HG02763 (cell line): Measurements from ENCODE around the gene TPP2.

Experiments
- ATAC-seq: cut with Tn5 transposase; IDR thresholded peaks from one replicate; pipeline ENCODE4 v1.9.1; 2021; ENCODE audit warnings: mild to moderate bottlenecking, moderate library complexity; ENCODE audit not compliant: unreplicated experiment

Gene TPP2

GRCh38 chr13:102651892-102652291 is 55.1 kb downstream of the TPP2 start:
- no peak for ATAC-seq

- ATAC-seq = no peak
Observed at GRCh38 chr13:102654756-102655155, 58.0 kb downstream of the TPP2 start.

- no peak for ATAC-seq
Observed at GRCh38 chr13:102657630-102658029, 60.8 kb downstream of the TPP2 start.

GRCh38 chr13:102658660-102659059 is 61.9 kb downstream of the TPP2 start:
- no peak for ATAC-seq

GRCh38 chr13:102659168-102659713 is 62.5 kb downstream of the TPP2 start:
- ATAC-seq = no peak

GRCh38 chr13:102667023-102667422 is 70.2 kb downstream of the TPP2 start:
- ATAC-seq = no peak

GRCh38 chr13:102667911-102668310 is 71.1 kb downstream of the TPP2 start:
- no peak for ATAC-seq

GRCh38 chr13:102670130-102670529 is 73.3 kb downstream of the TPP2 start:
- ATAC-seq = no peak

GRCh38 chr13:102675115-102675514 is 78.3 kb downstream of the TPP2 start:
- no peak for ATAC-seq

- ATAC-seq = no peak
Observed at GRCh38 chr13:102677122-102677521, 80.3 kb downstream of the TPP2 start.

- no peak for ATAC-seq
Observed at GRCh38 chr13:102678339-102679107, 81.7 kb downstream of the TPP2 start.

- no peak for ATAC-seq
Observed at GRCh38 chr13:102679449-102680132, 82.8 kb downstream of the TPP2 start.

- no peak for ATAC-seq
Observed at GRCh38 chr13:102680133-102680717, 83.4 kb downstream of the TPP2 start.

GRCh38 chr13:102680842-102681740 is 84.3 kb downstream of the TPP2 start:
- no peak for ATAC-seq

- no peak for ATAC-seq
Observed at GRCh38 chr13:102682211-102682610, 85.4 kb downstream of the TPP2 start.

- ATAC-seq = no peak
Observed at GRCh38 chr13:102682727-102683126, 85.9 kb downstream of the TPP2 start.

GRCh38 chr13:102683637-102684036 is 86.9 kb downstream of the TPP2 start:
- no peak for ATAC-seq

- no peak for ATAC-seq
Observed at GRCh38 chr13:102686024-102686423, 89.2 kb downstream of the TPP2 start.

GRCh38 chr13:102687520-102687919 is 90.7 kb downstream of the TPP2 start:
- no peak for ATAC-seq

GRCh38 chr13:102688306-102688973 is 91.7 kb downstream of the TPP2 start:
- no peak for ATAC-seq
